Astrocyte of the cerebellum (primary cell): Measurements from ENCODE around the gene ATOX1.

Experiments used
- DNase-seq: peaks from one replicate; pipeline ENCODE4 v3.0.0-alpha.2; 2011; ENCODE audit warnings: low read depth
- H3K4me3 ChIP-seq: 2 replicates; pipeline ENCODE4 v1.5.1; 2011; ENCODE audit warnings: mild to moderate bottlenecking, low read depth, low read length, moderate library complexity
- CTCF ChIP-seq: IDR thresholded peaks from 2 replicates; pipeline ENCODE4 v1.5.1; 2012; ENCODE audit warnings: low read length, low read depth, moderate library complexity, mild to moderate bottlenecking; ENCODE audit errors: missing control alignments
- in situ Hi-C: cut with HindIII; loops from 2 replicates; pipeline ENCODE4 v1.10.0; 2017; ENCODE audit warnings: low sequenced_read_pairs

The ATOX1 gene

GRCh38 chr5:151696470-151697061 lies 61.9 kb downstream of the ATOX1 start:
- peak; percentile 97 for DNase-seq
- TF ChIP-seq CTCF, result no peak
- in situ Hi-C loops, result no loop called here
- no peak overlapping the region for H3K4me3 ChIP-seq

DNA sequence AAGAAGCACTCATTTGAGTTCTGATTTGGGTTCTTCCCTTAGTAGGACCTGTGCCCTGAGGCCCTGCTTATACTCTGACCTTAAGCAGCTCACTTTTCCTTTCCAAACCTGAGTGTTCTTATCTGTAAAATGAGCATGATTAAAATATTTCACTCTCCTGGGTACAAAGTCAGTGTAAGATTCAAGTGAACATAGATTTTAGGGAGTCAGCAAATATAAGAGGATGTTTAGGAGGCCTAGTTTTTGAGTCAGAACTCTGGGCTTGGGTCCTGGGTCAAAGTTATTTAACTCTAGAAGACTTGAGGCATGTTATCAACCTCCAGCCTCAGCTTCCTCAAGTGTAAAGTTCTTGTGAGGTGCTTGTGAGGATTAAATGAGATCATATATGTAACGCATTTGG lies 63.0 kb downstream of the ATOX1 start:
- TF ChIP-seq CTCF, result no peak
- no peak overlapping the region for H3K4me3 ChIP-seq
- no peak for DNase-seq
- in situ Hi-C loops, result no loop called here

DNA sequence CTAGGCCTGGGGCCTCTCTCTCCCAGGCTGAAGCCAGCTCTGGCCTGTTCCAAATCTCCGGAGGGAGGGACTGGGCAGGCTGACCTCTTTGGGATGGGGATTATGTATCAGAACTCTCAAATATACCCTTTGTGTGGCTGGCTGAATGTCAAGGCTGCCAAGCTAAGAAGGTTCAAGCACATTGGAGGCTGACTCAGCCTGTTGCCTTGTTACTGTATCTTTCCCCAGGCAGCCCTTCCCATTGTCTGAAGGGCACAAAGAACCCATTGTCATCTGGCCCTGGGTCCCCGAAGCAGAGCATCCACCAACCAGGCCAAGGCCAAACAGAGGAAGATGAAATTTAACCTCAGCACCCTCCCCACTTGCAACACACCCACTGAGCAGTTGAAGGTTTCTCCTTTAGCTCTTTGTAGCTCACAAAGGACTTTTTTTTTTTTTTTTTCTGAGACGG lies 64.4 kb downstream of the ATOX1 start:
- in situ Hi-C loops, result no loop called here
- no peak overlapping the region for H3K4me3 ChIP-seq
- DNase-seq, result no peak
- TF ChIP-seq CTCF, result no peak
